Suprapubic skin (tissue), 4 donors: ENCODE measurements around the gene RAD9B.

Source experiments
- CTCF ChIP-seq, 2 donors: fragments of 200-600 bp in 1 of 2; fragments of 450-650 bp in 1 of 2; sonication (generic) in 1 of 2; IDR thresholded peaks; one replicate each; pipeline ENCODE4 v1.5.1; 2016 to 2019; ENCODE audit warnings: antibody characterized with exemption in 2 of 2, mild to moderate bottlenecking in 1 of 2, moderate library complexity in 1 of 2
- POLR2A ChIP-seq, 2 donors: fragments of 450-650 bp; IDR thresholded peaks; one replicate each; pipeline ENCODE4 v1.6.1; 2017; ENCODE audit warnings: antibody characterized with exemption in 2 of 2, mild to moderate bottlenecking in 2 of 2, moderate library complexity in 2 of 2
- POLR2AphosphoS5 ChIP-seq, 3 donors: sonication (generic); formaldehyde crosslinking; IDR thresholded peaks; one replicate each; pipeline ENCODE4 v1.6.1; 2017; ENCODE audit warnings: antibody characterized with exemption in 3 of 3

- TF ChIP-seq CTCF (IDR thresholded peaks at IDR 0.05) (no peak), POLR2A (IDR thresholded peaks at IDR 0.05) (no peak), POLR2AphosphoS5 (IDR thresholded peaks at IDR 0.05) (no peak)
Measured at GRCh38 chr12:110537605-110538409, 35.7 kb downstream of the RAD9B start.
